Loucy (cell line): Measurements from ENCODE around the gene CDK5R2.

Experiments
- H2AFZ ChIP-seq: fragments of 200-600 bp; sonication (generic); 2 replicates; pipeline ENCODE4 v1.6.0; 2016; ENCODE audit warnings: antibody characterized with exemption, mild to moderate bottlenecking, low read length, moderate library complexity
- H3F3A ChIP-seq: fragments of 200-600 bp; 2 replicates; pipeline ENCODE4 v1.6.0; 2016; ENCODE audit warnings: antibody characterized with exemption, low read depth, mild to moderate bottlenecking
- H3K27me3 ChIP-seq: fragments of 200-600 bp; sonication (generic); 2 replicates; pipeline ENCODE4 v1.6.1; 2014; ENCODE audit warnings: low read length, mild to moderate bottlenecking; ENCODE audit not compliant: insufficient read depth, poor library complexity, severe bottlenecking
- H3K36me3 ChIP-seq: fragments of 200-600 bp; sonication (generic); 2 replicates; pipeline ENCODE4 v1.6.1; 2016; ENCODE audit warnings: low read length; ENCODE audit not compliant: insufficient read depth
- H3K4me1 ChIP-seq: fragments of 200-600 bp; sonication (generic); 2 replicates; pipeline ENCODE4 v1.5.1; 2014; ENCODE audit warnings: low read length, mild to moderate bottlenecking; ENCODE audit not compliant: insufficient read depth, poor library complexity, severe bottlenecking
- H3K4me2 ChIP-seq: fragments of 200-600 bp; sonication (generic); 2 replicates; pipeline ENCODE4 v1.6.0; 2014; ENCODE audit warnings: antibody characterized with exemption, low read length, low read depth, mild to moderate bottlenecking; ENCODE audit not compliant: poor library complexity, severe bottlenecking
- H3K4me3 ChIP-seq: fragments of 200-600 bp; sonication (generic); 2 replicates; pipeline ENCODE4 v1.5.1; 2014; ENCODE audit warnings: low read length, mild to moderate bottlenecking, mixed read lengths; ENCODE audit not compliant: poor library complexity, severe bottlenecking
- H3K79me2 ChIP-seq: fragments of 200-600 bp; sonication (generic); 2 replicates; pipeline ENCODE4 v1.6.1; 2014; ENCODE audit warnings: low read length; ENCODE audit not compliant: insufficient read depth
- H3K9ac ChIP-seq: fragments of 200-600 bp; sonication (generic); 2 replicates; pipeline ENCODE4 v1.6.0; 2014; ENCODE audit warnings: mild to moderate bottlenecking, low read depth, low read length, moderate library complexity; ENCODE audit not compliant: poor library complexity, severe bottlenecking
- H3K9me2 ChIP-seq: fragments of 200-600 bp; sonication (generic); replicated peaks from 2 replicates; pipeline ENCODE4 v1.6.1; 2016; ENCODE audit warnings: low read depth, low read length, mixed read lengths
- H3K9me3 ChIP-seq: fragments of 200-600 bp; sonication (generic); 2 replicates; pipeline ENCODE4 v1.6.1; 2014; ENCODE audit warnings: mild to moderate bottlenecking, antibody characterized with exemption, low read length, low read depth; ENCODE audit not compliant: insufficient read depth
- H4K20me1 ChIP-seq: fragments of 200-600 bp; sonication (generic); 2 replicates; pipeline ENCODE4 v1.6.0; 2014; ENCODE audit warnings: antibody characterized with exemption, low read length, mild to moderate bottlenecking; ENCODE audit not compliant: insufficient read depth, poor library complexity, severe bottlenecking
- CTCF ChIP-seq: fragments of 200-600 bp; sonication (generic); conservative IDR thresholded peaks from 2 replicates; pipeline ENCODE4 v1.5.1; 2014; ENCODE audit warnings: mild to moderate bottlenecking, antibody characterized with exemption, low read length
- EZH2phosphoT487 ChIP-seq: fragments of 200-600 bp; IDR thresholded peaks from 2 replicates; pipeline ENCODE4 v1.6.1; 2018; ENCODE audit warnings: antibody characterized with exemption, mild to moderate bottlenecking, moderate library complexity, borderline replicate concordance

CDK5R2 gene

GRCh38 chr2:218988164-218988563 is 28.7 kb downstream of the CDK5R2 start:
- peaks cover 4% of the 10 kb centered on the region for H3K4me1 ChIP-seq
- H3K9me2 ChIP-seq, result no peaks in the 10 kb centered on the region
- H3K4me2 ChIP-seq, result no peak overlapping the region
- no peak for TF ChIP-seq EZH2phosphoT487
- TF ChIP-seq CTCF, result no peak
- no peaks in the 10 kb centered on the region for H3K79me2 ChIP-seq
- H3F3A ChIP-seq, result no peaks in the 10 kb centered on the region
- H4K20me1 ChIP-seq, result no peaks in the 10 kb centered on the region
- H3K4me3 ChIP-seq, result no peak overlapping the region
- no peak overlapping the region for H3K9ac ChIP-seq
- H2AFZ ChIP-seq, result no peak overlapping the region
- H3K9me3 ChIP-seq, result no peaks in the 10 kb centered on the region
- H3K36me3 ChIP-seq, result no peaks in the 10 kb centered on the region
- no peaks in the 10 kb centered on the region for H3K27me3 ChIP-seq

GRCh38 chr2:218988650-218989049 is 29.2 kb downstream of the CDK5R2 start:
- Histone ChIP-seq H3F3A (no peaks in the 10 kb centered on the region), H3K79me2 (no peaks in the 10 kb centered on the region), H2AFZ (no peak overlapping the region), H3K9me2 (no peaks in the 10 kb centered on the region), H3K4me3 (no peak overlapping the region), H3K36me3 (no peaks in the 10 kb centered on the region), H4K20me1 (no peaks in the 10 kb centered on the region), H3K9ac (no peak overlapping the region), H3K9me3 (no peaks in the 10 kb centered on the region), H3K27me3 (no peaks in the 10 kb centered on the region), H3K4me1 (peaks cover 4% of the 10 kb centered on the region), H3K4me2 (no peak overlapping the region)
- TF ChIP-seq CTCF, result no peak
- no peak for TF ChIP-seq EZH2phosphoT487

GRCh38 chr2:218990052-218990451 is 30.6 kb downstream of the CDK5R2 start:
- Histone ChIP-seq H3K4me2 (no peak overlapping the region), H4K20me1 (no peaks in the 10 kb centered on the region), H3K4me3 (no peak overlapping the region), H2AFZ (no peak overlapping the region), H3F3A (no peaks in the 10 kb centered on the region), H3K9me2 (no peaks in the 10 kb centered on the region), H3K27me3 (no peaks in the 10 kb centered on the region), H3K79me2 (no peaks in the 10 kb centered on the region), H3K9me3 (no peaks in the 10 kb centered on the region), H3K4me1 (no peaks in the 10 kb centered on the region), H3K36me3 (no peaks in the 10 kb centered on the region), H3K9ac (no peak overlapping the region)
- TF ChIP-seq EZH2phosphoT487 (no peak), CTCF (no peak)
